Endothelial cell of umbilical vein (primary cell): Measurements from ENCODE around the gene NF2.

Experiments used
- CTCF ChIP-seq, 2 donors: IDR thresholded peaks; 1 replicate in 1 of 2; 2 replicates in 1 of 2; pipeline ENCODE4 v1.5.1; 2011; ENCODE audit warnings: low read length in 2 of 2, mild to moderate bottlenecking in 2 of 2, moderate library complexity in 2 of 2, control low read depth in 1 of 2, inconsistent platforms in 1 of 2, low read depth in 1 of 2; ENCODE audit not compliant: insufficient read depth in 1 of 2; ENCODE audit errors: extremely low read depth in 1 of 2
- EZH2 ChIP-seq: IDR thresholded peaks from 2 replicates; pipeline ENCODE4 v1.6.1; 2012; ENCODE audit warnings: borderline replicate concordance, low read depth, mild to moderate bottlenecking, moderate library complexity, low read length, inconsistent platforms; ENCODE audit not compliant: severe bottlenecking

- TF ChIP-seq EZH2 = no peak
- TF ChIP-seq CTCF (IDR thresholded peaks at IDR 0.05; ENCODE audit: extremely low read depth in 1 of 2, insufficient read depth in 1 of 2, low read depth in 1 of 2, low read length in 2 of 2) = no peak
Measured at GRCh38 chr22:29567338-29567737, 36.1 kb upstream of the NF2 start.
